Measurements from ENCODE around the gene CTTN. TPM values are rescaled to one million over a fixed set of nuclear protein-coding genes. Genes with fewer than 3 reads are reported as not detected.

CTTN gene
- total RNA-seq, 2 experiments from 2014 or later: 5.0 to 9.3 TPM

GRCh38 chr11:70477176-70477575 is 78.8 kb downstream of the CTTN start:
- Histone ChIP-seq H4K20me1 (ENCODE audit: insufficient read depth, low read length) (no peaks in the 10 kb centered on the region), H3K9me2 (ENCODE audit: insufficient read depth, low read length) (no peaks in the 10 kb centered on the region), H3K27ac (ENCODE audit: low read depth, low read length, poor library complexity, severe bottlenecking) (no peak overlapping the region), H3K4me3 (ENCODE audit: low read depth, low read length, poor library complexity, severe bottlenecking) (no peak overlapping the region), H3K9me3 (ENCODE audit: low read length) (no peaks in the 10 kb centered on the region), H3K36me3 (ENCODE audit: insufficient read depth, low read length) (no peaks in the 10 kb centered on the region), H3K4me1 (ENCODE audit: insufficient read depth, low read length, poor library complexity, severe bottlenecking) (no peaks in the 10 kb centered on the region), H3K4me2 (ENCODE audit: low read length) (no peak overlapping the region), H3K79me2 (ENCODE audit: insufficient read depth, low read depth, low read length) (no peaks in the 10 kb centered on the region), H2AFZ (ENCODE audit: low read length) (no peak overlapping the region)
- no TSS peak for BruUV-seq (replicated peaks)
- CTCF ChIA-PET (ENCODE audit: unreplicated experiment): no interaction called here
- DNase-seq (ENCODE audit: low spot score): no peak
- TF ChIP-seq CTCF (conservative IDR thresholded peaks at IDR 0.05; ENCODE audit: low read length): no peak
- TF ChIP-seq EZH2phosphoT487 (IDR thresholded peaks at IDR 0.05; ENCODE audit: borderline replicate concordance, low read depth, low read length): no peak
- POLR2A ChIA-PET: no interaction called here
- intact Hi-C loops (cut with micrococcal nuclease; ENCODE audit: unreplicated experiment): no loop called here

- Histone ChIP-seq H3K79me2 (ENCODE audit: insufficient read depth, low read depth, low read length) (no peaks in the 10 kb centered on the region), H3K4me2 (ENCODE audit: low read length) (no peak overlapping the region), H3K27ac (ENCODE audit: low read depth, low read length, poor library complexity, severe bottlenecking) (no peak overlapping the region), H3K4me3 (ENCODE audit: low read depth, low read length, poor library complexity, severe bottlenecking) (no peak overlapping the region), H2AFZ (ENCODE audit: low read length) (no peak overlapping the region), H3K36me3 (ENCODE audit: insufficient read depth, low read length) (no peaks in the 10 kb centered on the region), H3K9me3 (ENCODE audit: low read length) (no peaks in the 10 kb centered on the region), H3K9me2 (ENCODE audit: insufficient read depth, low read length) (no peaks in the 10 kb centered on the region), H4K20me1 (ENCODE audit: insufficient read depth, low read length) (no peaks in the 10 kb centered on the region), H3K4me1 (ENCODE audit: insufficient read depth, low read length, poor library complexity, severe bottlenecking) (no peaks in the 10 kb centered on the region)
- BruUV-seq (replicated peaks): no TSS peak
- TF ChIP-seq CTCF (conservative IDR thresholded peaks at IDR 0.05; ENCODE audit: low read length) (no peak), EZH2phosphoT487 (IDR thresholded peaks at IDR 0.05; ENCODE audit: borderline replicate concordance, low read depth, low read length) (no peak)
- intact Hi-C loops (cut with micrococcal nuclease; ENCODE audit: unreplicated experiment): no loop called here
- no peak for DNase-seq (ENCODE audit: low spot score)
- POLR2A ChIA-PET: no interaction called here
- CTCF ChIA-PET (ENCODE audit: unreplicated experiment): no interaction called here
These were observed 79.3 kb downstream of the CTTN start for GRCh38 chr11:70477609-70478008.

- no peak for TF ChIP-seq EZH2phosphoT487 (IDR thresholded peaks at IDR 0.05; ENCODE audit: borderline replicate concordance, low read depth, low read length)
- no peak for TF ChIP-seq CTCF (conservative IDR thresholded peaks at IDR 0.05; ENCODE audit: low read length)
- no peak overlapping the region for H3K4me3 ChIP-seq (ENCODE audit: low read depth, low read length, poor library complexity, severe bottlenecking)
- no peaks in the 10 kb centered on the region for H3K36me3 ChIP-seq (ENCODE audit: insufficient read depth, low read length)
- no peaks in the 10 kb centered on the region for H4K20me1 ChIP-seq (ENCODE audit: insufficient read depth, low read length)
- H3K4me2 ChIP-seq (ENCODE audit: low read length): no peak overlapping the region
- no peak overlapping the region for H2AFZ ChIP-seq (ENCODE audit: low read length)
- no peak for DNase-seq (ENCODE audit: low spot score)
- no peaks in the 10 kb centered on the region for H3K79me2 ChIP-seq (ENCODE audit: insufficient read depth, low read depth, low read length)
- no peaks in the 10 kb centered on the region for H3K4me1 ChIP-seq (ENCODE audit: insufficient read depth, low read length, poor library complexity, severe bottlenecking)
- intact Hi-C loops (cut with micrococcal nuclease; ENCODE audit: unreplicated experiment): no loop called here
- CTCF ChIA-PET (ENCODE audit: unreplicated experiment): no interaction called here
- no peaks in the 10 kb centered on the region for H3K9me3 ChIP-seq (ENCODE audit: low read length)
- H3K27ac ChIP-seq (ENCODE audit: low read depth, low read length, poor library complexity, severe bottlenecking): no peak overlapping the region
- POLR2A ChIA-PET: no interaction called here
- BruUV-seq (replicated peaks): no TSS peak
- no peaks in the 10 kb centered on the region for H3K9me2 ChIP-seq (ENCODE audit: insufficient read depth, low read length)
These were observed 80.0 kb downstream of the CTTN start for GRCh38 chr11:70478166-70478890.
